ENCODE measurements around the gene ATF7.

Gene ATF7

GRCh38 chr12:53660041-53660440, 33.9 kb upstream of the ATF7 start:
- DNase-seq (ENCODE audit: low read depth in 1 of 2, low spot score in 1 of 2) = no peak
- no peak for TF ChIP-seq CTCF (IDR thresholded peaks at IDR 0.05; ENCODE audit: insufficient read depth, low read length)
- no peak for TF ChIP-seq REST (IDR thresholded peaks at IDR 0.05; ENCODE audit: insufficient replicate concordance, low read depth)
- no peak for TF ChIP-seq POLR2AphosphoS5 (IDR thresholded peaks at IDR 0.05; ENCODE audit: low read depth)
- no peak for TF ChIP-seq SPI1 (IDR thresholded peaks at IDR 0.05; ENCODE audit: borderline replicate concordance, low read depth)
- no peak for TF ChIP-seq GABPA (IDR thresholded peaks at IDR 0.05; ENCODE audit: low read depth)
- Histone ChIP-seq H3K27ac (replicated peaks) (no peak overlapping the region), H3K27me3 (ENCODE audit: insufficient read depth, poor library complexity, severe bottlenecking) (no peaks in the 10 kb centered on the region), H3K4me3 (replicated peaks; ENCODE audit: insufficient read depth, low read length) (no peak overlapping the region)

GRCh38 chr12:53659571-53659981, 33.4 kb upstream of the ATF7 start:
- Histone ChIP-seq H3K27me3 (ENCODE audit: insufficient read depth, poor library complexity, severe bottlenecking) (no peaks in the 10 kb centered on the region), H3K4me3 (replicated peaks; ENCODE audit: insufficient read depth, low read length) (no peak overlapping the region), H3K27ac (replicated peaks) (no peak overlapping the region)
- TF ChIP-seq REST (IDR thresholded peaks at IDR 0.05; ENCODE audit: insufficient replicate concordance, low read depth) (no peak), POLR2AphosphoS5 (IDR thresholded peaks at IDR 0.05; ENCODE audit: low read depth) (no peak), SPI1 (IDR thresholded peaks at IDR 0.05; ENCODE audit: borderline replicate concordance, low read depth) (no peak), GABPA (IDR thresholded peaks at IDR 0.05; ENCODE audit: low read depth) (no peak), CTCF (IDR thresholded peaks at IDR 0.05; ENCODE audit: insufficient read depth, low read length) (no peak)
- no peak for DNase-seq (ENCODE audit: low read depth in 1 of 2, low spot score in 1 of 2)

GRCh38 chr12:53659011-53659551, 32.9 kb upstream of the ATF7 start:
- no peak for TF ChIP-seq CTCF (IDR thresholded peaks at IDR 0.05; ENCODE audit: insufficient read depth, low read length)
- no peak for TF ChIP-seq REST (IDR thresholded peaks at IDR 0.05; ENCODE audit: insufficient replicate concordance, low read depth)
- TF ChIP-seq GABPA (IDR thresholded peaks at IDR 0.05; ENCODE audit: low read depth) = no peak
- no peak for TF ChIP-seq SPI1 (IDR thresholded peaks at IDR 0.05; ENCODE audit: borderline replicate concordance, low read depth)
- TF ChIP-seq POLR2AphosphoS5 (IDR thresholded peaks at IDR 0.05; ENCODE audit: low read depth) = no peak
- DNase-seq (ENCODE audit: low read depth in 1 of 2, low spot score in 1 of 2) = no peak
- no peak overlapping the region for H3K27ac ChIP-seq (replicated peaks)
- H3K4me3 ChIP-seq (replicated peaks; ENCODE audit: insufficient read depth, low read length) = no peak overlapping the region
- no peaks in the 10 kb centered on the region for H3K27me3 ChIP-seq (ENCODE audit: insufficient read depth, poor library complexity, severe bottlenecking)

Data from HL-60 (cell line).